HG02852 (cell line): ENCODE measurements around the gene MEGF8.

Experiments used
- ATAC-seq: cut with Tn5 transposase; IDR thresholded peaks from one replicate; pipeline ENCODE4 v1.9.1; 2021; ENCODE audit warnings: mild to moderate bottlenecking, moderate library complexity; ENCODE audit not compliant: unreplicated experiment

The MEGF8 gene

GRCh38 chr19:42325308-42325895 lies at the start of gene MEGF8:
MEGF8 (plus strand) TSS chr19:42325635; CDS start chr19:42326244, 609 bp downstream.
- ATAC-seq, result peak; percentile 89

GRCh38 chr19:42276284-42276683 lies 49.2 kb upstream of the MEGF8 start:
- ATAC-seq, result no peak

GRCh38 chr19:42276821-42277220 lies 48.6 kb upstream of the MEGF8 start:
- ATAC-seq, result no peak

GRCh38 chr19:42277821-42278451 lies 47.5 kb upstream of the MEGF8 start:
- no peak for ATAC-seq

- no peak for ATAC-seq
These were observed 46.8 kb upstream of the MEGF8 start for GRCh38 chr19:42278452-42279154.

- ATAC-seq, result no peak
These were observed 46.1 kb upstream of the MEGF8 start for GRCh38 chr19:42279155-42279901.

- ATAC-seq, result no peak
These were observed 45.3 kb upstream of the MEGF8 start for GRCh38 chr19:42279902-42280814.

- ATAC-seq, result no peak
These were observed 44.7 kb upstream of the MEGF8 start for GRCh38 chr19:42280815-42281145.

GRCh38 chr19:42281146-42281826 lies 44.1 kb upstream of the MEGF8 start:
- ATAC-seq, result no peak

GRCh38 chr19:42281827-42282762 lies 43.3 kb upstream of the MEGF8 start:
- no peak for ATAC-seq

- ATAC-seq, result no peak
These were observed 42.6 kb upstream of the MEGF8 start for GRCh38 chr19:42282819-42283187.

- peak; percentile 39 for ATAC-seq
These were observed 42.0 kb upstream of the MEGF8 start for GRCh38 chr19:42283188-42284065.

GRCh38 chr19:42284066-42284501 lies 41.4 kb upstream of the MEGF8 start:
- peak; percentile 34 for ATAC-seq

- no peak for ATAC-seq
These were observed 40.7 kb upstream of the MEGF8 start for GRCh38 chr19:42284591-42285341.

GRCh38 chr19:42285541-42285941 lies 39.9 kb upstream of the MEGF8 start:
- ATAC-seq, result no peak

- ATAC-seq, result no peak
These were observed 39.5 kb upstream of the MEGF8 start for GRCh38 chr19:42285988-42286348.

- no peak for ATAC-seq
These were observed 39.0 kb upstream of the MEGF8 start for GRCh38 chr19:42286349-42287016.
